ENCODE data around the gene NCOA1.
"Not testable (repeated sequence)": the region's sequence is repeated elsewhere in the genome, so short reads cannot be mapped to it uniquely, and the experiment has no call there.

Gene NCOA1

DNA sequence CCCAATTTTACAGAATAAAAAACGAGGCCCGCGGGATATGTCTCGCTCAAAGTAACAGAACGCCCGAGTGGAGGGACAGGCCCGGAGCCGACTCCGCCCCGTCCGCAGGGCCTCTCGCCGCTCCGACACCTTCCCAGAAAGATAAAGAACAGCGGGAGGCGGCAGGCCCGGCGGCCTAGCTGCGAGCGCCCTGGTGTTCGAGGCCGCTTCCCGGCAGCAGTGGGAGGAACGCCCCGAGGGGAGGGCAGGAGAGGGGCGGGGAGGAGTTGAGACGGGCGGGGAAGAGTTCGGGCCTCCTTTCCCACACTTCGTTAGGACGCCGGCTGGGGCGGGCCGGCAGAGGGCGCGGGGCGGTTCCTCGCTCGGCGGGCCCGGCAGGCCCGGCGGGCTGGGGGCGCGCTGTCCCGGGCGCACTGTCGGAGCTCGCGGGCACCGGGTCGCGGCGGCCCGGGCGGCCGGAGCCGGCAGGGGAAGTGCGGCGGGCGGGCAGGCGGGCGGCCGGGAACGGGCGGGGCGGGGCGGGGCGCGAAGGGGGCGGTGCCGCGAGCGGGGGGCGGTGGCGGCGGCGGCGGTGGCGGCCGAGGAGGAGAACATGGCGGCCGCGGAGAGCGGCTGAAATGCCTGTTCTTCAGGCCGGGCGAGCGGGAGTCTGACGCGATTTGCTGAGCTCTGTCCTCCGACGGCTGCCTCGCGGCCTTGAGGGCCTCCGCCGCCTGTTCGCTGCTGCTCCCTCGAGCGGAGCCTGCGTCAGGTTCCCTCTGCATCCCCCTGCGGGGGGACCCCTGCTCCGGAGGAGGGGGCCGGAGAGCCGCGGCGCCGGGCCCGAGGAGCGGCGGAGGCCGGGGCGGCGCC, at the start of gene NCOA1:
TSS of gene NCOA1 (plus strand) at position 565 of the 852 bp plus-strand sequence. CDS start 167,424 bp downstream, outside the sequence.
- DNase-seq (ENCODE audit: low read depth in 1 of 2, low spot score in 1 of 2) = peak; percentile 83 to 88

DNA sequence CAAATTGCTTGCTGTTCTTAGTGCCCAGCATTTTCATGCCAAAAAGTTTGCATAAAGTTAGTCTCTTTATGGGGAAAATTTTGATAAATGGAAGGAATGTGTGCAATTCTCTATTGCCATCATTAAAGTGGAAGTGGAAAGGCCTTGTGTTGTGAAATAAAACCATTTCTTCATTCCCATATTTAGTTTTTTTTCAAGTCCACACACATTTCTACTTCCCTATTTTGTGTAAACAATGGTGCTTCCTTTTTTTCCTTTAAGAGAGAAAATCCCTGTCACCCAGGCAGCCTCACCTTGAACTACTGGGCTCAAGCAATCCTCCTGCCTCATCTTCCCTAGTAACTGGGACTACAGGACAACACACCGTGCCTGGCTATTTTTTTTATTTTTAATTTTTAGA, 42.3 kb upstream of the NCOA1 start:
- no peak for DNase-seq (ENCODE audit: low read depth in 1 of 2, low spot score in 1 of 2)

DNA sequence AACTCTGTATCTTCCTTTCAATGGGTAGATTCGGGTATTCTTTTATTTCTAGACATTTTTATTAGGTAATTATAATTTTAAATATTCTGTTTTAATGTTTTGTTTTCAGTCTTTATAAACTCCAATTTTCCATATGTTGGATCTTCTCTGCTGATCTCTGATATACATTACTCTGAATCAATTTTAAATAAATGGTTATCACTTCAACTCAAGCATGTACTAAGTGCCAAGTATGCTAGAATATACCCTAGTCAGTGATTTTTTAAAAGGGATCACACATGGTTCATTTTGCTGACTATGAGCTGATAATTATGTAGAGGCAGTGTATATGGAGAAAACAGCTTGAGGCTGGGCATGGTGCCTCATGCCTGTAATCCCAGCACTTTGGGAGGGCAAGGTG, 41.7 kb upstream of the NCOA1 start:
- no peak for DNase-seq (ENCODE audit: low read depth in 1 of 2, low spot score in 1 of 2)

DNA sequence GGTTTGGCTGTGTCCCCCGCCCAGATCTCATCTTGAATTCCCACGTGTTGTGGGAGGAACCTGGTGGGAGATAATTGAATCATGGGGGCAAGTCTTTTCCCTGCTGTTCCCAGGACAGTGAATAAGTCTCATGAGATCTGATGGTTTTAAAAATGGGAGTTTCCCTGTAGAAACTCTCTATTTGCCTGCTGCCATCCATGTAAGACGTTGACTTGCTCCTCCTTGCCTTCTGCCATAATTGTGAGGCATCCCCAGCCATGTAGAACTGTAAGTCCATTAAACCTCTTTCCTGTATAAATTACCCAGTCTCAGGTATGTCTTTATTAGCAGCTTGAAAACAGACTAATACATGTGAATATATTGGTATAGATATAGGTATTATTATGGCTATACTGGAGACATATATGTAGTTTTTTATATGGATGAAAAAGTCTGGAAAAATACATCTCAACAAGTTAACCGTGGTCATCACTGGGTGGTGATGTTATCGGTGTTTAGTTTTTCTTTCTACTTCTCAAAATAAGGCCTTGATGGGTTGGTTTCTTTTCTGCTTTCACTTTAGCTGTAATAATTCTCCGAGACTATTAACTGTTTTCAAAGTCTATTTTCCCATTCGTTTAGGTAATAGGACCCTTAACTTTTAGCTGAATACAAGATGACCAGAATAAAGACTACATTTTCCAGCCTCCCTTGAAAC, 39.1 kb upstream of the NCOA1 start:
- DNase-seq (ENCODE audit: low read depth in 1 of 2, low spot score in 1 of 2) = no peak

DNA sequence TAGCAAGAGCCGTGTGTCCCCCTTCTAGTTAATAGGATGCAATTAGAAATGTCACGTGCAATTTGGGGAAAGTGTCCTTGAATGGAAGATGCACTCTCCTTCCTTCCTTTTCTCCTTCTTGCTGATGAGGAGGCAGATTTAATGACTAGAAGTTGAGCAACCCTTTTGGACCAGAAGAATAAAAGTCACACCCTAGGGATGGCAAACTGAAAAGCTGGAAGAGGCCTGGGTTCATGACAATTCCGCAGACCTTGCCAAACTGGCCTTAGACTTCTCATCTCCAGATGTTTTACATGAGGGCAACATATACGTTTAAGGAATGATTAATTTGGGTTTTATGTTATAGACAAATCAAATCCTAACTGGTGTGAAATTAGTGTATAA, 38.6 kb upstream of the NCOA1 start:
- no peak for DNase-seq (ENCODE audit: low read depth in 1 of 2, low spot score in 1 of 2)

DNA sequence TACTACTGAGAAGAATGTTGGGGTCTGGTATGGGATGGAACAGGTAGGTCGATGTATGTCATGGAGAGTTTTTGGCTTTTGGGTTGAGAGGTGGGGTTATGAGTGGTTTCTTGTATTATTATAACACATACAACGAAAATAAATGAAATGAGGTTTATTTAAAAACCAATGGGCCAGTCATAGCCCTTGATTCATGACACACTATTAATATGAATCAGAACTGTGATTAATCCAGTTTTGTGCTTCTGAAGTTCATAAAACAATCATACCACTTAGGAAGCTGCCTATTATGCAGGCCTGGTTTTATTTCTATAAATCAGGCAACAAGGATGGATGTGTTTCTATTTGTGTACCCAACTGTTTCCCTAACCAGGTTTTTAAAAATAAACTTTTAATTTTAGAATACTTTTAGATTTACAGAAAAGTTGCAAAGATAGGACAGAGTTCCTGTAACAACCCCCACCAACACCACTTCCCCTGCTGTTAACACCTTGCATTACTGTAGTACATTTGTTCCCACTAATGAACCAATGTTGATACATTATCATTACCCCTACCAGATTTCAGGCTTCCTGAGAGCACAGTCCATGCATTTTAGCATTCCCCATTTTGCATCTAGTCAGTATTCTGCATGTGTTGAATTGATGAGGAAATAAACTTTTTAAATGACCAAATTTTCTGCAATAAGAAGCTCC, 37.5 kb upstream of the NCOA1 start:
- DNase-seq (ENCODE audit: low read depth in 1 of 2, low spot score in 1 of 2) = no peak

DNA sequence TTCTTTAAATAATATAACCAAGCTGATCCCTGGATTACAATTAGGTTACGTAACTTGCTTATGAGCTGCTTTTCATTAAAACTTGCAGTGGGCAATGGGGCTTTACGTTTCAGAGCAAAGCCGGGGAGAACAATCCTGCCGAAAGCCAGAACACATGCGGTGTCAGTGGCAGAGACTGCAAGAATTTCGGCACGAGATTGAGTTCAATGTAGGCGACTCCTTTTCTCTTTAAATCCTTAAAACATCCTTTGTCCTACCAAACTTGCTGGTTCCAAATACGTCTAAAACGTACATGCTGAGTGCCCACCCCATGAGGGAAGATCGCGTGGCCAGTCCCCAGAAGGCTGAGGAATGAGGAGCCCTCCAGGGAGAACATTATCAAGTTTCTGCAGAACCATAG, 36.8 kb upstream of the NCOA1 start:
- no peak for DNase-seq (ENCODE audit: low read depth in 1 of 2, low spot score in 1 of 2)

DNA sequence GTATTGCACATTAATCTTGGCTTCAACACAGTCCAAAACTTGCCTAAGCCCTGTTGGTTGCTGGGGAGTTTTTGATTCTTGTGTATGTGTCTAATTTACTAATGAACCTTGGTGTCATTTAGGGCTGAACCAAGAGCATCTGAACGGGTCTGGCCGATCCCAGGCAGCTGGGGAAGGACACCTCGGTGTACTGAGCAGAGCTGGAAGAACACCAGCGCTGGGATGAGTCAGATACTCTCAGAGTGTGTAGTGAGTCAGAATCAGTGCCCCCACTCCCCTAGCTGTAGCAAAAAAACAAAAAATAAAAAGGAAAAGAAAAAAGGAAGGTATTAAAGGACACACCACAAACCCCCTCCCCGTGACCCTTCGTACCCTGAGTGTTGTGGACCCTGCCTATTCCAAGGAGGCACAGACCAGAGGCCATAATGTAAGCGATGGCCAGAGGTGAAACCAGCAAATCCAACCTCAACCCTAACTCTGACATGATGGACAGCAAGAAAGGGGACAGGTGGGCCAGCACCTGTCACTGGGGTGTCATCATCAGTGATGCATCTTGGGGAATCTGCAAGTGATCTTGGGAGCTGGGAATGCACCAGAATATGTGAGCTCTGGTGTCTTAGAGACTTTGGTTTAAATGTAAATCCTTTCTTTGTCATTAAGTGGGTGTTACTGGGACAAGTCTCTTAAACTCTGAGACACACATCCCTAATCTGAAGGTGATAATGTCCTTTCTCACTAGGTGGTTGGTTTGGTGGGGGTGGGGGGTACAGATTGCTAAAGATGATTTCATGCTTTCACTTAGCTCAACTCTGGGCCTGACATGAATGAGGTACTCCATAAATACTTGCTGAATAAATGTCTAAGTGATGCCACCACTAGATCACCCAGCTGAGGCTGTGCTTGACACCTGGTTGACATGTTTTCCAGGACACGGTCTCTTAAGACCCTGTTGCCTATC, 34.2 kb upstream of the NCOA1 start:
- DNase-seq (ENCODE audit: low read depth in 1 of 2, low spot score in 1 of 2) = no peak

DNA sequence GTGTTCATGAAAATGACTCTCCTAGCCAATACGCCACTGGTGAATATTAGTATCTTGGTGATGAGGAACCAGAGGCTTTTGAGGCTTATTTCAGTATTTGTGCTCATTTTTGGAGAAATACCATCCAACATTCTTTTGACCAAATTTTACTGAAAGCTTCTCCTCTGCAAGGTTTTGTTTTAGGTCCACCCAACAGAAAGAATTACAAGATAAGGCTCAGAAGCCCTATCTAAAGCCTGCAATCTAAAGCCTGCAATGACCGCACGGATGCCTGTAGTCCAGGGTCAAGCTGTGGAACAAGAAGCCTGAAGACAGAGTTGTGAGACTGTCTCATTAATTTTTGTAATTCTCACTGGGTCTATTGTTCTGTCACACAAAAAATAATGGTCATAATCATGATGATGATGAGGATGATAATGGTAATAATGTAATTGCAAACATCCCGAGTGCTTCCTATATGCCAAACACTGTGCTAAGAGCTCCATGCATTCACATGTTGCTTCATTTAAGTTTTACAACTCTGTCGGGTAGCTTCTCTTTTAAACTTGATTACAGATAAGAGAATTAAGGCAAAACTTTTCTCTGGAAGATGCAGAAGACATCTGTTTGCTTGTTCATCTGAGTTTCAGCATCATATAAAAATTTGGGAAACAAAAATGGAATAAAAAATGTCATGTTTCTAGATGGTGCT, 33.2 kb upstream of the NCOA1 start:
- DNase-seq (ENCODE audit: low read depth in 1 of 2, low spot score in 1 of 2) = no peak

DNA sequence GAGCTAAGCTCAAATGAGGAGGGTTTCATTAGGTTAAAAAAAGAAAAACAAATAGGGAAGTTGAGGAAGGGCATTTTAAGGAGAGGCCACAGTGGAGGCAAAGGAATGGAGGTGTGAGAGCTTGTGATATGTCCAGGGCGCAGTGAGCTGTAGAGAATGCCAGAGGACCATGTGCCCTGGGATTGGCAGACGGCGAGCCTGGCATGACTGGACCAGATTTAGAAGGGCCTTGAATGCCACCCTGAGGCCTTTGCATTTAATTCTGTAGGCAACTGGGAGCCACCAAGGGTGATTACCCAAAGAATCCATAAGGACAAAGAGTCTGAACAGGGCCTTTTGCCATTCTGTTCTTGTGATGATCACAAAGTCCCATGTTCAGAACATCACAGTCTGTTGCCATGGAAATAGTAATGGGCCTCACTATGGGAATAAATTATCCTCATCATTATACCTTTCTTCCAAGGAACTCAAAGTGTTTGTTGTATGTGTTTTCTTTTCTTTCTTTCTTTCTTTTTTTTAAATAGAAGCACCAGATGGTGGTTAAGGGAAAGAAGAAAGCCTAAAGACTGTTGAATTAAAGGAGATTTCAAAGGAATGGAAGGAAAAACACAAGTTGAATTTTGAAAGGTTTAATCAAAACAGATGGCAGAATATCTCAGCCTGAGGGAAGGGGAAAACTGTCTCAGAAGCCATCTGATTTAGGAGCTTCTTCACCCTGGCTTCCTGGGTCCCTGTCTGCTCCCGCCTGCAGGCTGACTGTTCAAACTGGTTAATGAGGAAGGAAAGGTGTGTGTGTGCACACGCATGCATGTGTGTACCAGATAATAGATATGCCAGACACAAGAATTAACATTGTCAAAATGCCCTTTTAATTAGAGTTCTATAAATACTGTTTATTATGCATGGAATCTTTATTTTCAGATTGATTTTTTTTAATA, 31.6 kb upstream of the NCOA1 start:
- no peak for DNase-seq (ENCODE audit: low read depth in 1 of 2, low spot score in 1 of 2)

DNA sequence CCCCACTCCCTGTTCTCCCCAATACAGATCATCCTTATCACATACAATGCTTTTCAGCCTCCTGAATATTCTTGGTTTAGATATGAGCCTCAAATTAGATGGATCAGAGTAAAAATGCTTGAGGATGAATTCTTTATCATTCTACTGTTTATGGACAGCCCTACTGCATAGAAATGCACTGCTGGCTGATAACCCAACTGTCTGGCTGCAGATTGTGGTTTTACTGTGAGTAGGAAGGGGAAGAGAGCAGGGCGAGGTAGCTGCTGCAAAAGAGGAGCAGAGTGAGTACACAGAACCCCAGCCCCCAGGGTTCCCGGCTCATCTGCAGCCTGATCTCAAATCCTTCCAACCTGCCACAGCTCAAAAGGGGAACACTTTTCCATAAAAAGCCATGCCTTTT, 29.4 kb upstream of the NCOA1 start:
- no peak for DNase-seq (ENCODE audit: low read depth in 1 of 2, low spot score in 1 of 2)

DNA sequence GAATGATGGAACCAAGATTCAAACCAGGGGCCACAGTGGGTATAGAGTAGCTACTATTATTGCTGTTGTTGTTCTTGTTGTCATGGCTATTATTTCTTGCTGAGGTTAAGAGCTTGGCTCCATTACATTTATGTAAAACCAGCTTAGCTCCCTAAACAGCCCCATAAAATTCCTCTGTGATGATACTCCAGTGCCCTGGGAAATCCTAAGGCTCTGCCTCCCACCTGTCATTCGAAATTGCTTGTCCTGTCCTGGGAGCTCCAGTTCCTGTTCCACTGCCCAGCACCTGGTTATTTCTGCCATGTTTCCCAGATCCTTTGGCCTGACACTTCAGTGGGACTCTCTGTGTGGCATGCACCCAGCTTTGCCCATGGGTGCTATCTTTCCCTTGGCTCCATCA, 27.8 kb upstream of the NCOA1 start:
- no peak for DNase-seq (ENCODE audit: low read depth in 1 of 2, low spot score in 1 of 2)

DNA sequence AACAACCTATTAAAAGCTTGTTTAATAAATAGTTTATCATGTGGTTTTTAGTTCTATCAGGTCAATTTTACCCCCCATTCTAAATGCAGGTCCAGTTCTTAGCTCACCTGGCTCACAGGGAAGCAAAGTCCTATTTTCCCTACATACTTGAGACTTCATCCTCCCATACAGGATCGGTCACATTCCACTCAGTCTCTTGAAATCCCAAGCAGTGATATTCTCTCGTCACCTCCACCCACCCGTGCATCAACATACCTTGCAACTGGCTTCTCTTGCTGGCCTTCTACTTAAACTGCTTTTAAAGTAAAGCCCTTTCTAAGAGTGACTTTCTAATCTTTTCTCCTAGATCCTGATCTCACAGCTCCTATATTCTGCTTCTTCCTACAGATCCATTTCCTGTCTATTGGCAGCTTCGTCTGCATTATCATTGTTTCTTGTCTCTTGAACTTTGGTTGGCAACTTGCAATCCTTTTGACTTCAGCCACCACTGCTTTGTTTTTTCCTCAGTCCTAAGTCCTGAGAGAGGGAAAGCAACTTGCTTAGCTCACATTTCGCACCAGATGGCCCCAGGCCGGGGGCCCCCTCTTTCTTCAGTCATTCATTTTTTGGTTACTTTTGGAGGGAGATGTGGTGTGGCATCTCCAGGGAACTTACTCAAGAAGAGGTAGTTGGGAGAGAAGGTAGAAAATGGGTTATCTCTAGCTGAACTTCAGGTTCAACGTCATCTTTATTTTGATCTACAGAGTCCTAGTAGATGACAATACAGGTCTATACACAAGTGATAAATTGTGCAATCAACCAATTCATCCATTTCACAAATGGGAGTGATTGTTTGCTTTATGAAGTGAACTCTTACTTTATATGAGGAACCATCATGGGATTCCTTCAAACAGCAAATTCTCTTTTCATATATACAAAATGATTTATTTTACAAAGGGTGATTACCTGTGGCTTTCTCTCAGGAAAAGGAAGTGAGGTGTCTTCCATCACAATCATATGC, 23.9 kb upstream of the NCOA1 start:
- no peak for DNase-seq (ENCODE audit: low read depth in 1 of 2, low spot score in 1 of 2)

DNA sequence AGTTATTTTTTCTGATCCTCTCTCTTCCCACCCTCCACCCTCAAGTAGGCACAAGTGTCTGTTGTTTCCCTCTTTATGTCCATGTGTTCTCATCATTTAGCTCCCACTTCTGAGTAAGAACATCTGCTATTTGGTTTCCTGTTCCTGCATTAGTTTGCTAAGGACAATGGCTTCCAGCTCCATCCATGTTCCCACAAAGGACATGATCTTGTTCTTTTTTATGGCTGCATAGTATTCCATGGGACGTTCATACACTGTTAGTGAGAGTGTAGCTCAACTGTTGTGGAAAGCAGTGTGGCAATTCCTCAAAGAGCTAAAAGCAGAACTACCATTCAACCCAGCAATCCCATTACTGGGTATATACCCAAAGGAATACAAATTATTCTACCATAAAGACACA, 22.6 kb upstream of the NCOA1 start:
- not testable (repeated sequence) for DNase-seq (ENCODE audit: low read depth in 1 of 2, low spot score in 1 of 2)

DNA sequence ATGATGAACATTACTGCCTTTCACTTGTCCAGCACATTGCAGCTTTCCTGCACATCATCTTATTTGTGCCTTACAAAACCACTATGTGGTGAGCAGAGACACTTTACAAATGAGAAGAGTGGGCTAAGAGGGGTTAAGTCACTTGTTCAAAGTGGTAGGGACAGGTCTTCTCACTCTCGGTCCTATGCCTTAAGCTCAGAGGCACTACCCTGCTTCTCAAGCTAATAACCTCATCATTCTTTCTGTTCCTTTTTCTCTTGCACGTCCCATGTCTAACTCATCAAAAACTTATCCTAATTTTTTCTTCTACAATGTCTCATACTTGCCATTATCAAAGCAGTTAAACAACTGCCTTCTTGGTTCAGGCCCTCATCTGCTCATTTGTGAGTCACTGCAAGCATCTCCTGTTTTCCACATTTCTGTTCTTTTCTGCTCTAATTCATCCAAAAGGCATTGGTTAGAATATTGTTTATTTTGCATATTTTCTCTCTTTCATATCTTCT, 21.9 kb upstream of the NCOA1 start:
- no peak for DNase-seq (ENCODE audit: low read depth in 1 of 2, low spot score in 1 of 2)

DNA sequence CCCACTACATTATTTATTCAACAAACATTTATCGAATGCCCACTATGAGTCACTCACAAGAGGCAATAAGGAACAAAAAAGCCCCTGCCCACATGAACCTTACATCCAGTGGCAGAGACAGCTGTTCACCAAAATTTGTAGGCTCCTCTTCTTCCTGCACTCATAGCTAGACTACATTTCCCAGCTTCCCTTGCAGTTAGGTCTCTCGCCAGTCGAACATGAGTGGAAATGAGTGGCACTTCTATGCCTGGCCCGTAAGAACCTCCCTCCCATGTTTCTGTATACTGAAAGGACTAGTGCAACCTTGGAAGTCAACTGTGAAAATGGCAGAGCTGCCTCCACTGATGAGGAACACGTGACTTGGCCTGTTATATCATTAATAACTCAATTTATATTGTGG, 19.4 kb upstream of the NCOA1 start:
- no peak for DNase-seq (ENCODE audit: low read depth in 1 of 2, low spot score in 1 of 2)

DNA sequence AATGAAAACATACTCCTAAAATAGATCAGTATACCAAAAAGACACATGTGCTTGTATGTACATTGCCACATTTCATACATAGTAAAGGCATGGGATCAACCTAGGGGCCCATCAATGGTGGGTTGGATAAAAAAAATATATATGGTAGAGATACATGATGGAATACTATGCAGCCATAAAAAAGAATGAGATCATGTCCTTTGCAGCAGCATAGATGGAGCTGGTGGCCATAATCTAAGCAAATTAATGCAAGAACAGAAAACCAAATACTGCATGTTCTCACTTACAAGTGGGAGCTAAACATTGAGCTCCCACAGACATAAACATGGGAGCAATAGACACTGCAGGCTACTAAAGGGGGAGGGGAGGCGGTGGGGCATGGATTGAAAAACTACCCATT, 18.6 kb upstream of the NCOA1 start:
- DNase-seq (ENCODE audit: low read depth in 1 of 2, low spot score in 1 of 2) = no peak

DNA sequence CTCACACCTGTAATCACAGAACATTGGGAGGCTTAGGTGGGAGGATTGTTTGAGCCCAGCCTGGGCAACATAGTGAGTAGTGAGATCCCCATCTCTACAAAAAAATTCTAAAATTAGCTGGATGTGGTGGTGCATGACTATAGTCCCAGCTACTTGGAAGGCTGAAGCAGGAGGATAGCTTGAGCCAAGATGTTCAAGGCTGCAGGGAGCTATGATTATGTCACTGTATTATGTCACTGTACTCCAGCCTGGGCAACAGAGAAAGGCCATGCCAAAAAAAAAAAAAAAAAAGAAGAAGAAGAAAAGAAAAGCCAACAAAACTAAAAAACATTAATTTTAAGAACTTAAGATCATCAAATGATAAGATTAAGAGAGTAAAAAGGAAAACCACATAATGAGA, 17.4 kb upstream of the NCOA1 start:
- no peak for DNase-seq (ENCODE audit: low read depth in 1 of 2, low spot score in 1 of 2)

All from activated CD4-positive, alpha-beta T cell treated with anti-CD3 and anti-CD28 coated beads, Interleukin-2, amount 50 U/mL, for 24 hours (primary cell).